ENCODE measurements around the gene MS4A4A.

GRCh38 chr11:60235321-60235720 lies 45.1 kb upstream of the MS4A4A start:
- TF ChIP-seq CTCF (IDR thresholded peaks at IDR 0.05) (no peak), EZH2 (IDR thresholded peaks at IDR 0.05; ENCODE audit: borderline replicate concordance, insufficient read depth, low read depth, low read length, poor library complexity, severe bottlenecking) (no peak)
